ENCODE data around the gene PSME2.

The PSME2 gene

GRCh38 chr14:24150993-24151392 is 4.6 kb upstream of the PSME2 start:
- no peak for DNase-seq

DNA sequence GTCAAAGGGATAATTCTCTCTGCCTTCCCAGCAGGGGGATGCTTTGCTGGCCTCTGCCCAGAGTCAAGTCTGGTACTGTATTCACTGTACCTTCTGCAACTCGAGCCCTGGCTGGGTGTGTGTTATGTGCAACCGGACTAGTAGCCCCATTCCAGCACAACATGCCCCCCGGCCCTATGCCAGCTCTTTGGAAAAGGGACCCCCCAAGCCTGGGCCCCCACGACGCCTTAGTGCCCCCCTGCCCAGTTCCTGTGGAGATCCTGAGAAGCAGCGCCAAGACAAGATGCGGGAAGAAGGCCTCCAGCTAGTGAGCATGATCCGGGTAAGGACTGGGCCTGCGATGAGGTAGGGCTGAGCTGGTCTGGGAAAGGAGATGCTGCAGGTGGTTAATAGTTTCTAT is 4.2 kb upstream of the PSME2 start:
- DNase-seq: no peak

GRCh38 chr14:24150061-24150460 is 3.7 kb upstream of the PSME2 start:
- no peak for DNase-seq

DNA sequence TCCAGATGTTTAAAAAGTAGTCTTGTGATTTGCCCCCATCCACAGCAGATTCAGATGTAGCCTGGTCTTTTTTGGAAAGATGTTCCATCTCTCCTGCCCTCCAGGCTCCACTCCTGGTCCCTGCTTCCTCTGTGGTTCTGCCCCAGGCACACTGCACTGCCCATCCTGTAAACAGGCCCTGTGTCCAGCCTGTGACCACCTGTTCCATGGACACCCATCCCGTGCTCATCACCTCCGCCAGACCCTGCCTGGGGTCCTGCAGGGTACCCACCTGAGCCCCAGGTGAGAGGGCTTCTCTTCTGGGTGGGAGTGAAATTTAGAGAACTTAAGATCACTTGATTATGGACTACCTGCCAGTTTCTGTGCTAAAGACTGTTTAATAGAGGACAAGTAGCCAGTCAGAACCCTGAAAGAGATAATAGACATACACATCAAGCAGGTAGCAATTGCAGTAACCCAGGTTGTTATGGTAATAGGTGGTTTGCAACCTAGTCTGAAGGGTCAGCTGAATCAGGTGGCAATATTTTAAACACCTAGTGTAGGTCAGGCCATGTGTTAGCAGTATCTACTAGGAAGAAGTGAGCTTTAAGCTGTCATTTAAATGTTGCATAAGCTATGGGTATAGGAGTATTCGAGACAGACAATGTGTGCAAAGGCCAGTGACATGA is 3.0 kb upstream of the PSME2 start:
- DNase-seq: no peak

DNA sequence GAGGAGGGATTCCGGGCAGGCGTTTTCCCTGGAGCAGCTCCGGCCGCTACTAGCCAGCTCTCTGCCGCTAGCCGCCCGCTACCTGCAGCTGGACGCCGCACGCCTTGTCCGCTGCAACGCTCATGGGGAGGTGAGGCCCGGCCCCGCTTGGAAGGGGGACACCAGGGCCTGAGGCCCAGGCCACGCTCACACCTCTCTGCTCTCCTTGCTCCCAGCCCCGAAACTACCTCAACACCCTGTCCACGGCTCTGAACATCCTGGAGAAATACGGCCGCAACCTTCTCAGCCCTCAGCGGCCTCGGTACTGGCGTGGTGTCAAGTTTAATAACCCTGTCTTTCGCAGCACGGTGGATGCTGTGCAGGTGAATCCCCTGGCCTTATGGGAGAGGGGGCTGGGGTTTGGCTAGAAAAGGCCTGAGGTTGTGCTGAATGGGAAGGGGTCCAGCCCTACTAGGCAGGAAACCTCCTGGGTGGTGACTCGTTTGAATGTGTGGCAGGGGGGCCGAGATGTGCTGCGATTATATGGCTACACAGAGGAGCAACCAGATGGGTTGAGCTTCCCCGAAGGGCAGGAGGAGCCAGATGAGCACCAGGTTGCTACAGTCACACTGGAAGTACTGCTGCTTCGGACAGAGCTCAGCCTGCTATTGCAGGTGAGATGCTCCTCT is 1.5 kb upstream of the PSME2 start:
- no peak for DNase-seq

DNA sequence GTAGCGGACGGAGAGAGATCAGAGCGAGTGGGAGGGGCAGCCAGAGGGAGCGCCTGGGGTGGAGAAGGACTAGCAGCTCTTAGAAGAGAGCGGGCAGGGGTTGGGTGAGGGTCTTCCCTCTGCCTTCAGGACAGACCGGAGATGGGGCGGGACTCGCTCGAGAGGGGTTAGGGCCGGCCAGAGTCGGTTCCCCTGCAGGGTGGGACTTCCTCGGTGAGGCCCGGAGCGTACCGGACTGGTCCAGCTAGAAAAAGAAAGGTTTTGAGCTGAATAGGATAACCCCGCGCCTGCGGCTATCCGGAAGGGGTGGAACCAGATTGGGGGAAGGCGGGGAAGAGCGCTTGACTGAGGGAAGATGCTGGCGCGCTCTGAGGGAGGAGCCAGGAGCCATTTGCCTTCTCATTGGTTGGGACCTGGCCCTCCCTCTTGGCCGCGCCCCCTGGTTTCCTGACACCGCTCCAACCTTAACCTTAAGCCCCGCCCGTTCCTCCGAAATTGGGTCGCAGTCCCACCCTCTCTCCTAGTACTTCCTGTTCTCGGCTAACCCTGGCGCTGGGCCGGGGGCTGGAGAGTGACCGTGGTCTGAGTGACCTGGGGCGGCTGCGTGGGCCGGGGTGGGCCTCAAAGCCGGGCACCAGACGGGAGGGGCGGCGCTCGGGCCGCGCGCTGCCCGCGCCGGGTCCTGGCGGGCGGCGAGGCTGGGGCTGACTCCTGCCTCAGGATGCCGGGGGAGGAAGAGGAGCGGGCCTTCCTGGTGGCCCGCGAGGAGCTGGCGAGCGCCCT is 759 bp upstream of the PSME2 start, which contains the start of gene RNF31:
Gene RNF31 (plus strand): TSS at position 521 of the 783 bp plus-strand sequence. CDS start 201 bp downstream, at position 722.
- DNase-seq: peak; percentile 99

DNA sequence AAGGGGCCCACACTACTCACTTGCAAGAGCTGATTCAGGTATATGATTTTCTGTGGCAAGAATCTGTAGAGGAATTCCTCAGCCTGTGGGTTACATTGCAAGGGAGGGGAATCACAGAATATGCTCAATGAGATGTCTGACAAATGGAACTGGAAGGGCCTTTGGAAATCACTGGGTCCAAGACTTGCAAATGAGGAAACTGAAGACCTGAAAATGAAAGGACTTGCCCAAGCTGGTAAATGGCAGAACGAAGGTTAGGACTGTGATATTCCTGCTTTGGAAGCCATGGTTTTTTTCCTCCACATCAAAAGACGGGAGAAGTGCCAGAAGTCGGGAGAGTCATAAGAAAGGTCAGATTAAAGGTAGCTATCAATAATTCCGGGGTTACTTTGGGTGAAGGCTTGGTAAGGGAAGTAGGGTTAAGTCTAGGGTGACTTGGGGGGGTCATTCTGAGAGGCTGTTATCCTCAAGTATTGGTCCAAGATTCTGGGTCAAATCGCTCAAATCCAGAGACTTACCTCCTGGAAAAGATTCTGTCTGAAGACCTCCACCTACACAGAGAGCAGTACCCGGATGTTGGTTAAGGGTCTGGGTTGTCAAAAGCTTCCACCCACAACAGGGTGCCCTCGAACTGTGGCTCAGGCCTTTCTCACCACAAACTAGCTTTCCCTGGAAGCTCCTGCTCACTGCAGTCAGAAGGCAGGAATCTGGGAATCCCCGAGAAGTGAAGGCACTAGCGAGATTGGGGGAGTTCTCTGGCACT is 539 bp downstream of the PSME2 start:
- DNase-seq: no peak

DNA sequence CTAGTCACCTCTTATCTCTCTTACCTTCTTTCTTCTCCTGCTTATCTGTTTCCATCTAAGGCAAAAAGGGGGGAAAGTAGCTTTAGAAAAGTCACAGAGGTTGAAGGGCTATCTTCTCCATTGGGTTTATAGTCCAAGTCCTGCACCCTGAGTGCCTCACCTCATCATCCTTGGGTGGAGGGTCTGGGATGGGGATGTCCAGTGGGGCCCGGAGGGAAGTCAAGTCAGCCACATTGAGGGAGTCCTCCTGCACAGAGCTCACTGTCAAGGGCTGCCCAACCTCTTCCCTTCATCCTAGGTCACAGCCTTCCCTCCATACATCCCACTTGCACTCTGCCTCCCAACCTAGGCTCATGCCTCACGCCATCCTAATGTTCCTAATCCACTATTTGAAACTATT is 1.2 kb downstream of the PSME2 start:
- no peak for DNase-seq

DNA sequence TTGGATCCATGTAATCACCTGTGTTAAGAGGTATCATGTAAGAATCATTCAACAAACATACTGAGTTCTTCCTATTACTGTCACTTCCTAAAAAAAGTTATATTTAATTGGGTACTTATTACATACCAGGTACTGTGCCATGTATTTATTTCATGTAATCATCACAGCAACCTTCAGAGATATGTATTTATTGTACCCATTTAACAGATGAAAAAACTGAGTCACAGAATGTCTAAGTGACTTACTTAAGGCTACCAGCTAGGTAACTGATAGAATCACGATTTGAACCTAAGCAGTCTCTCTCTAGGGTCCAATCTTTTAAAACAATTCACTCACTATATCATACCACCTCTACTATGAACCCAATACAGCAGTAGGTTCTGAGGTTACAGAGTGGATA is 2.0 kb downstream of the PSME2 start:
- DNase-seq: no peak

GRCh38 chr14:24143511-24143910 is 2.9 kb downstream of the PSME2 start:
- DNase-seq: no peak

GRCh38 chr14:24141097-24141880 is 5.1 kb downstream of the PSME2 start, which contains the start of gene EMC9:
TSS of gene EMC9 (minus strand) at chr14:24141591. CDS start at chr14:24141304, 287 bp downstream.
- peak; percentile 100 for DNase-seq

DNA sequence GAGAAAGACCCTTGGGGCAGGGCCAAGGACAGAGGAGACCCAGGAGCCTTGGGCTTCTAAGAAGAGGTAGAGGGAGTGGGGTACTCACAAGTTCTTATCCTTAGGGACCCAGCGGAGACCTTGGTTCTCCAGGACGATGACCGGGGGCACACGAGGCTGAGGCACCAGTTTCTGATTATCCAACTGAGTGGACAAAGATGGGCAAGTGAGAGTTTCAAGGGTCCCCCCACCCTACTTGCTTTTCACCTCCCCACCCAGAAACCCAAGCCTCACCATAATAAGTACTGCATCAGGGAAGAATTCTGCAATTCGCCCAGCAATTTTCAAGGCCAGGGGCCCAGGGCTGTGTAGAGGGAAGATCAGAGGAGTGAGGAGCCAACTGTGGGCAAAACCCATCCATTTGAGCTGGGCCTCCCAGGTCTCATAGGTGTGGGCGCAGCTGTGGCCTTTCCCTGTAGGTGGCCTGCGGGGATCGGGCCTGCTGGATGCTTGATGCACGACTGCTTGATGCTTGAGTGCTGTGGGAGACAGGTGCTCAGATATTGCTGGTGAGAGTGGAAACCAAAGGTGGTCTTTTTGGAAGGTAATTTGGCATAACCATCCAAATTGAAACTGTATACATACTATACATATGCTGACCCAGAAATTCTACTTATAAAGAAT is 7.0 kb downstream of the PSME2 start:
- peak; percentile 32 for DNase-seq

DNA sequence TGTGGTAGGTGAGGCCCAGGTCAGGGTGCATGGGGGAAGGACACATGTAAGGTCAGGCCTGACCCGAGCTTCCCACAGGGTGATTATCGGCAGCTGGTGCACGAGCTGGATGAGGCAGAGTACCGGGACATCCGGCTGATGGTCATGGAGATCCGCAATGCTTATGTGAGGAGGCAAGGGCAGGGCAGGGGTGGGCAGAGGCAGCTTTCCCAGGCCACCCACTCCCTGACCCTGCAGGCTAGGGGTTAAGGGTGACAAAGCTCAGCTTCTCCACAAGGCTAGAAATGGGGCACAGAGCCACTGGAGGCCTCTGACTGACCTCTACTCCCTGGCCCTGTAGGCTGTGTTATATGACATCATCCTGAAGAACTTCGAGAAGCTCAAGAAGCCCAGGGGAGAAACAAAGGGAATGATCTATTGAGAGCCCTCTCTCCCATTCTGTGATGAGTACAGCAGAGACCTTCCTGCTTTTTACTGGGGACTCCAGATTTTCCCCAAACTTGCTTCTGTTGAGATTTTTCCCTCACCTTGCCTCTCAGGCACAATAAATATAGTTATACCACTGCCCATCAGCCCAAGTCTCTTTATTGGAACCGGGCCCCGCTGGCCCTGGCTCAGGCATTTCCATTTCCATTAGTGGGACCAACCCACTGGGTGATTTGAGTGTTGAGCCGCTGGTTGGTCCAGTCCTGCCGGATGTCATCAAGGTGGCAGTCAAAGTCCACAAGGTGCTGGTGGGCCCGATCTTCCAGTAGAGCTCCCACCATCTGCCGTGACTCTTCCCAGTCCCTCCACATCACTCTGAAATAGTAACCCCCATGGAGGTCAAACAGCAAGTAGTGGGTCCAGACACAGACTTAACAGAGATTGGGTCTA is 7.8 kb downstream of the PSME2 start:
- no peak for DNase-seq

GRCh38 chr14:24137529-24138395 is 8.6 kb downstream of the PSME2 start:
- no peak for DNase-seq

GRCh38 chr14:24136684-24137528 is 9.5 kb downstream of the PSME2 start:
- peak; percentile 22 for DNase-seq

DNA sequence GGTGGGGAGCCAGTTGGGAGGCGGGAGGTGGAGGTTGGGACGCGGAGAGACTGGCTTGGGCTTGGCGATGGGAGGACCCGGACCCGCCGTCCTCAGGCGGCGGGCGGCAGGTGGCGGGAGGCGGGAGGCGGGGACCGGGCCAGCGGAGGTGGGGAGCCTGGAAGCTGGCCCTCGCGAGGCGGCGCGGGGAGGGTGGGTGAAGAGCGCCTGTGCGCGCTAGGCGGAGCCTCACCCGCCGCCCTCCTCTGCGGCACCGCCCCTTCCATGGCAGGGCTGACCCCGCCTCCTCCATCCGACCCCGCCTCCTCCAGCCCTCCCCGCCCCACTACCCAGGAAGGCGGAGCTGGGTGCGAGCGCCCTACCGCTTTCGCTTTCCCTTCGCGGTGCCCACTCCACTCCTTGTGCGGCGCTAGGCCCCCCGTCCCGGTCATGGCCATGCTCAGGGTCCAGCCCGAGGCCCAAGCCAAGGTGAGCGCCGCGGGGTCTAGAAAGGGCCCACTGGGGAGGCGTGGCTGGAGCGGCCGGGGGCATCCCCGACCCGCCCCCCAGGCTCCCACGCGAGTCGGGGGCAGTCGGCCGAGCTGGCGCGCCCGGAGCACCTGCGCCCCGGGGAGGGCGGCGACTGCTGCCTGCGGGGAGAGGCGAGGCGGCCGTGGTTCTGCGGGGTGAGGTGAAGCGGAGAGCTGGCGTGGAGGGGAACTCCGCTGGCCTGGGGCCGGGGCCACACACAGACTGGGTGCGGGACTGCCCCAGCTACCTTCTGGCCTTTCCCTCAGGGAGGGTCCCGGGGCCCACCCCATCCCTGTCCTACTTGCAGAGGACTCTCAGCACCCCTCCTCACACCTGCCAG is 10.4 kb downstream of the PSME2 start, which contains the start of gene PSME1:
Gene PSME1 (plus strand): TSS at position 361 of the 850 bp plus-strand sequence. CDS start 69 bp downstream, at position 430.
- peak; percentile 93 for DNase-seq

DNA sequence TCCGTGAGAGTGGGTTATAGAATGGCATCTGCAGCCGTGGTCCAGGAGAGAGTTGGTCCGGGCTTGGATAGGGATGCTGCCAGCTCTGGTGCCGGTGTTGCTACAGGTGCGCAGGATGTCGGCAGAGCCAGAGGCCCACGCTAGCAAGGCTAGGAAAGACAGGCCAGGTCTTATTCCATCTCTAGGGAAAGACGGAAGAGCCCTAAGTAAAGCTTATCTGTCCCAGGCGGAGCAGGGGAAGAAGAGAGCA is 10.9 kb downstream of the PSME2 start:
- no peak for DNase-seq

DNA sequence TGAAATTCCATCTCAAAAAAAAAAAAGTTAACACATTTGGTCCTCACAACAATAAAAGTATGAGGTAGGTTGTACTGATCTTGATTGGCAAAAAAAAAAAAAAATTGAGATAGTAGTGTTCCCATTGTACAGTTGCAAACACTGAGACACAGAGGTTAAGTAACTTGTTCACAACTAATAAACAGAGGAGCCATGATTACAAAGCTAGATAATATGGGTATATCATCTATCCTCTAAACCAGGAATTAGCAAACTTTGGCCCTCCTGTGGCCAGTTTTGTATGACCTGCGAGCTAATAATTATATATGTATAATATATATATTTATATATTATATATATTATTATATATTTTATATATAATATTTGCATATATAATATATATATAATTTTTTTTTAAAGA is 12.7 kb downstream of the PSME2 start:
- no peak for DNase-seq
